Common myeloid progenitor, CD34-positive (primary cell): ENCODE results near the gene SYNGAP1.

Experiments
- CTCF ChIA-PET: fragments of 350-600 bp; sonication (Branson Sonifier 250); formaldehyde crosslinking; loops from one replicate; lab custom pipeline; 2021; ENCODE audit warnings: antibody characterized with exemption; lab: Charles Lee
- POLR2A ChIA-PET: fragments of 350-600 bp; sonication (Branson Sonifier 250); formaldehyde crosslinking; loops from one replicate; lab custom pipeline; 2021; ENCODE audit warnings: antibody characterized with exemption; lab: Charles Lee
- DNase-seq, 3 donors: peaks; one replicate each; pipeline versions ENCODE4 v3.0.0 to v3.0.0-alpha.2; 2013
- H3K27ac ChIP-seq, 2 experiments: 1 replicate in 1 of 2; 2 replicates in 1 of 2; pipeline ENCODE4 v1.7.0; 2013; ENCODE audit warnings: inconsistent platforms in 2 of 2, low read length in 2 of 2, mild to moderate bottlenecking in 2 of 2, low read depth in 1 of 2, moderate library complexity in 1 of 2; ENCODE audit not compliant: severe bottlenecking in 2 of 2, insufficient read depth in 1 of 2, poor library complexity in 1 of 2
- H3K27me3 ChIP-seq, 5 experiments: replicated peaks in 2 of 5; 1 replicate in 3 of 5; 2 replicates in 2 of 5; pipeline versions ENCODE4 v1.6.1 to v1.7.0; 2013; ENCODE audit warnings: low read length in 4 of 5, mild to moderate bottlenecking in 2 of 5, moderate library complexity in 2 of 5, inconsistent platforms in 1 of 5; ENCODE audit not compliant: insufficient read depth in 5 of 5, control insufficient read depth in 4 of 5
- H3K36me3 ChIP-seq, 4 experiments: 1 replicate in 2 of 4; 2 replicates in 2 of 4; pipeline versions ENCODE4 v1.6.1 to v1.7.0; 2013; ENCODE audit warnings: low read length in 3 of 4, control low read depth in 1 of 4, mild to moderate bottlenecking in 1 of 4; ENCODE audit not compliant: control insufficient read depth in 4 of 4, insufficient read depth in 4 of 4
- H3K4me1 ChIP-seq, 4 experiments: 1 replicate in 3 of 4; 2 replicates in 1 of 4; pipeline versions ENCODE4 v1.6.1 to v1.7.1; 2013; ENCODE audit warnings: low read length in 3 of 4, mild to moderate bottlenecking in 3 of 4, control low read depth in 1 of 4, inconsistent platforms in 1 of 4, moderate library complexity in 1 of 4; ENCODE audit not compliant: control insufficient read depth in 4 of 4, insufficient read depth in 4 of 4; ENCODE audit errors: control extremely low read depth in 1 of 4
- H3K4me3 ChIP-seq, 7 experiments: 1 replicate in 4 of 7; 2 replicates in 3 of 7; pipeline versions ENCODE4 v1.5.1 to v1.7.0; 2013; ENCODE audit warnings: mild to moderate bottlenecking in 7 of 7, low read length in 6 of 7, moderate library complexity in 6 of 7, inconsistent platforms in 2 of 7, low read depth in 2 of 7, control low read depth in 1 of 7; ENCODE audit not compliant: insufficient read depth in 4 of 7, control insufficient read depth in 1 of 7; ENCODE audit errors: extremely low read depth in 1 of 7
- H3K9me3 ChIP-seq, 5 experiments: 1 replicate in 4 of 5; 2 replicates in 1 of 5; pipeline versions ENCODE4 v1.6.1 to v1.7.1; 2013; ENCODE audit warnings: low read length in 4 of 5, mild to moderate bottlenecking in 2 of 5, inconsistent platforms in 1 of 5, low read depth in 1 of 5, moderate library complexity in 1 of 5; ENCODE audit not compliant: control insufficient read depth in 4 of 5, insufficient read depth in 2 of 5; ENCODE audit errors: control extremely low read depth in 1 of 5
- WGBS: methylation state at CpG from one replicate; pipeline ENCODE4 v1.1.5; 2013; ENCODE audit not compliant: insufficient coverage; 5-methylcytosine and 5-hydroxymethylcytosine counted together

Gene SYNGAP1

GRCh38 chr6:33426590-33427511 is 7.0 kb downstream of the SYNGAP1 start:
- Histone ChIP-seq H3K9me3 (no peaks in the 10 kb centered on the region), H3K27ac (peak overlapping the region in 1 of 2 experiments; percentile 88), H3K4me1 (peaks cover 12 to 71% (median 64%) of the 10 kb centered on the region in 4 experiments), H3K36me3 (no peaks in the 10 kb centered on the region), H3K27me3 (no peaks in the 10 kb centered on the region), H3K4me3 (peak overlapping the region; percentile 48 to 83 (median 75))
- CTCF ChIA-PET: interaction anchor here (0.9 to 2.0 kb wide), 6 partner anchors 8 to 144 kb away, joined by 3 to 9 read pairs (median 4); partner anchors contain the start of gene RGL2
- POLR2A ChIA-PET: no interaction called here
- WGBS: 0% methylated on average over 3 of the region's 12 CpGs
- DNase-seq: peak in 1 of 3 donors; percentile 56

GRCh38 chr6:33427585-33428223 is 7.8 kb downstream of the SYNGAP1 start:
- H3K36me3 ChIP-seq: no peaks in the 10 kb centered on the region
- H3K9me3 ChIP-seq: no peaks in the 10 kb centered on the region
- H3K4me1 ChIP-seq: peaks cover 13 to 79% (median 72%) of the 10 kb centered on the region in 4 experiments
- CTCF ChIA-PET: no interaction called here
- DNase-seq: peak in 2 of 3 donors; percentile 51 to 61
- H3K27me3 ChIP-seq: no peaks in the 10 kb centered on the region
- H3K4me3 ChIP-seq: peak overlapping the region; percentile 48 to 83 (median 72)
- WGBS: 0% methylated on average over 17 of the region's 79 CpGs
- POLR2A ChIA-PET: no interaction called here
- peak overlapping the region in 1 of 2 experiments; percentile 80 for H3K27ac ChIP-seq

- peak in 2 of 3 donors; percentile 64 to 84 for DNase-seq
- peaks cover 15 to 86% (median 79%) of the 10 kb centered on the region in 4 experiments for H3K4me1 ChIP-seq
Observed at GRCh38 chr6:33428224-33428965, 8.5 kb downstream of the SYNGAP1 start.

GRCh38 chr6:33428966-33429749 is 9.3 kb downstream of the SYNGAP1 start:
- Histone ChIP-seq H3K27me3 (no peaks in the 10 kb centered on the region), H3K4me1 (peaks cover 15 to 88% (median 84%) of the 10 kb centered on the region in 4 experiments), H3K27ac (peak overlapping the region in 1 of 2 experiments; percentile 27), H3K9me3 (no peaks in the 10 kb centered on the region), H3K36me3 (no peaks in the 10 kb centered on the region), H3K4me3 (peak overlapping the region in 4 of 7 experiments; percentile 5 to 68 (median 68))
- ChIA-PET POLR2A (no interaction called here), CTCF (interaction anchor here (0.9 to 2.5 kb wide), 7 partner anchors 11 to 129 kb away, joined by 3 to 9 read pairs (median 4); partner anchors contain the start of gene ZBTB9)
- WGBS: 93% methylated on average over 3 of the region's 5 CpGs
- no peak for DNase-seq

More at GRCh38 chr6:33428224-33428965, 8.5 kb downstream of the SYNGAP1 start:
- ChIA-PET POLR2A (no interaction called here), CTCF (interaction anchor here (1.1 to 2.5 kb wide), 4 partner anchors 10 to 129 kb away, joined by 3 to 9 read pairs (median 4); no protein-coding TSS in a partner anchor)
- H3K27ac ChIP-seq: peak overlapping the region in 1 of 2 experiments; percentile 46
- no peaks in the 10 kb centered on the region for H3K27me3 ChIP-seq
- peak overlapping the region in 6 of 7 experiments; percentile 48 to 79 (median 68) for H3K4me3 ChIP-seq
- H3K9me3 ChIP-seq: no peaks in the 10 kb centered on the region
- H3K36me3 ChIP-seq: no peaks in the 10 kb centered on the region
- 2% methylated on average over 29 of the region's 33 CpGs for WGBS

GRCh38 chr6:33429750-33430052 is 9.8 kb downstream of the SYNGAP1 start:
- Histone ChIP-seq H3K9me3 (no peaks in the 10 kb centered on the region), H3K4me3 (peak overlapping the region in 2 of 7 experiments; percentile 68), H3K36me3 (no peaks in the 10 kb centered on the region), H3K27me3 (no peaks in the 10 kb centered on the region), H3K27ac (no peak overlapping the region), H3K4me1 (peaks cover 15 to 83% (median 80%) of the 10 kb centered on the region in 4 experiments)
- no CpG with 5 or more reads among the region's 2 CpGs for WGBS
- ChIA-PET CTCF (interaction anchor here (0.9 to 2.5 kb wide), 6 partner anchors 10 to 130 kb away, joined by 3 to 9 read pairs (median 4); partner anchors contain the start of gene ZBTB9), POLR2A (no interaction called here)
- DNase-seq: peak in 1 of 3 donors; percentile 52

- WGBS: 0% methylated on average over 1 of the region's 2 CpGs
- POLR2A ChIA-PET: no interaction called here
- no peaks in the 10 kb centered on the region for H3K27me3 ChIP-seq
- H3K27ac ChIP-seq: peak overlapping the region; percentile 27 to 52
- peak overlapping the region in 3 of 7 experiments; percentile 64 to 68 (median 66) for H3K4me3 ChIP-seq
- H3K4me1 ChIP-seq: peaks cover 15 to 77% (median 73%) of the 10 kb centered on the region in 4 experiments
- H3K36me3 ChIP-seq: peaks cover 0 to 4% (median 2%) of the 10 kb centered on the region in 4 experiments
- H3K9me3 ChIP-seq: no peaks in the 10 kb centered on the region
- CTCF ChIA-PET: interaction anchor here (0.9 to 2.5 kb wide), 9 partner anchors 8 to 271 kb away, joined by 3 to 9 read pairs (median 5); partner anchors contain the start of genes CUTA, SYNGAP1 and ZBTB9
- peak in 2 of 3 donors; percentile 41 to 67 for DNase-seq
Observed at GRCh38 chr6:33430334-33430733, 10.5 kb downstream of the SYNGAP1 start.
